ENCODE measurements around the gene PUM2.

PUM2 gene

DNA sequence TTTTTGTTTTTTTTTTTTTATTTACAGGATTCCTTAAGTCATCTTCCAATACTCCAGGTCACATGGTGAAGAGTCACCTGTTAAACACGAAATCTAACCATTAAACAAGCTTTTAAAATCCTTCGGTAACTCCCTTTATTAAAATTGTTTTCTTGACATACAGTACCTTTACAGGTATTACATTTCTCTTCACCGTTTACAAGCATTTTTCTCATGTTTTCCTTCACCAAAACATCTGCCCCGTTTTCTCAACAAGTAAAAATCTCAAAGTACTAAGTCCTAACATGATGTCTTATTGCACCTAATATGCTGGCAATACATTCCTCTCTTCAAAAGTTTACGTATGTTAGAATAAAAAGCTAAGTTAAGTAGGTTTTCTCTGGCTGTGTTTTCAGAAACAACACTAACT, 1.1 kb downstream of the PUM2 start:
- H3K27ac ChIP-seq, result peak overlapping the region in 20 of 21 experiments; percentile 87 to 99 (median 97)

DNA sequence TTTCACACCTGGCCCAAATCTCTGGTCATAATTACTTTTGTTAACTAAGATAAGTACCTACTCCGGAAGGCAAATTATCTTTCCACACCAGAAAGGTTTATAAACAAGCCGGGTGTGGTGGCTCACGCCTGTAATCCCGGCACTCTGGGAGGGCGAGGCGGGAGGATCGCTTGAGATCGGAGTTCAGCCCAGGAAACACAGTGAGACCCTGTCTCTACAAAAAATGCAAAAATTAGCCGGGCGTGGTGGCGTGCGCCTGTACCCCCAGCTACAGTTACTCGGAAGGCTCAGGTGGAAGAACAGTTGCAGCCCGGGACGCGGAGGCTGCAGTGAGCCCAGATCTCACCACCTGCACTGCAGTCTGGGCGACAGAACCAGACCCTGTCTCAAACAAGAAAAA, 2.1 kb downstream of the PUM2 start:
- Histone ChIP-seq H3K4me3 (peak overlapping the region in 3 of 7 experiments; percentile 79 to 91 (median 90)), H3K27ac (no peak overlapping the region)

More for the DNA sequence above, 1.1 kb downstream of the PUM2 start:
- peak overlapping the region; percentile 74 to 91 (median 87) for H3K4me3 ChIP-seq

DNA sequence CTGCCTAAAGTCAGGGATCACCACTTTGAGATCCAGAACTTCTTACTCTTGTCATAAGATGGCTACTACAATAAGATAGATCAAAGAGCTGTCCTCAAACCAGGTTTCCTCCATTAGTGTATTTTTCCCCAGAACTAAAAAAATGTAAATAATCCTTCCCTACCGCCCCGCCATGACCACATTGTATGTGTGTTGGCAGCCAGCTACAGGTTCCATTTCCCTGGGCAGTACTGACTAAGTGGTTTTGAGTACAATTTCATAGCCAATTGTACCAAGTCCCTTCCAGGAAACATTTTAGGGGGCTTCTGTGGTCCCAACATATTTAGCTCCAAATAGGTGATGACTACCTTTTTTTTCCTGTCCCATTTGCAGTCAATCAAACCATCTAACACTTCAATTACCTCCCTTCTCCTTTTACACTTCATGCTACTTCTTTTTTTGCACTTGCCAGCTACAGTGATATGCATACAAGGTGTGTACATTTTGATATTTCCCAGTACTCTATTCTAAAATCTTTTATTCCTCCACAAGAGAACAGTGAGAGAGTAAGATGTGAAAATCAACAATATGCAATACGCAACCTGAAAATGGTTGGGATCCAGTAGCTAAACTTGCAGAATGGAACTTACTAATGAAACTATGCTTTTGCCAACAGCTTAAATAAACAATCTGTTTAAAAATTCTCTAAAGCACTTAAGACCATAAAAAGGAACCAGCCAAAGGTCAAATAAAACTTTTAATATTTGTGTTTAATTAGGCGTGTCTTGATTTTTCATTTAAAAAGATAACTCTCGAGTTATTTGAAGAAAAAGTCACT, 3.9 kb downstream of the PUM2 start:
- no peak overlapping the region for H3K27ac ChIP-seq
- no peak overlapping the region for H3K4me3 ChIP-seq

DNA sequence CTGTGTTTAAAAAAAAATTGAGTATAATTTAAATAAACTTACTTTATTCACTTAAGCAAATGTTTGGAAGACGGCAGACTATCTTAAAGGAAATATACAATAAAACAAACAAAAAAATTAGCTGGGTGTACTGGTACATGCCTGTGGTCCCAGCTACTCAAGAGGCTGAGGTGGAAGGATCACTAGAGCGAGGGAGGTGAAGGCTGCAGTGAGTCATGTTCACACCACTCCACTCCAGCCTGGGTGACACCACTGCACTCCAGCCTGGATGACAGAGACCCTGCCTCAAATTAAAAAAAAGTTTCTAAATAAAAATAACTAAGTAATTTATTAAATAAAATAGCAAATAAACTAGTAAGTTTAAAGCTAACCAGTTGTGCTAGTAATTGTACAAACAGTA, 7.5 kb downstream of the PUM2 start:
- Histone ChIP-seq H3K27ac (no peak overlapping the region), H3K4me3 (no peak overlapping the region)

DNA sequence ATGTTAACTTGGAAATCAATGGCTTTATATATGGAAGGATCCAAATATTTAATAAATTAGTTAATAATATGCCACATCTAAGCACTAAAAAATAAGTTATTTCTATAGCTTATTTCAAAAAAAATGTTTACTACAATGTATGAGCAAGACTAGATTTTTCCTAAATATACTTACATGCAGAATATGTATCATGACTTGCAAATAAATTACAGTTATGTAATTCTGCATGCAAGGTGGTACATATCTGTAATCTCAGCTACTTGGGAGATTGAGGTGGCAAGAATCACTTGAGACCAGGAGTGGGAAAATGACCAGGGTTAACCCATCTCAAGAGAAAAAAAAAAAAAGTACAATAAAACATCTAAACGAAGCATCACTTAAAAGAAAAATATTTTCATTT, 11.6 kb downstream of the PUM2 start:
- Histone ChIP-seq H3K4me3 (no peak overlapping the region), H3K27ac (no peak overlapping the region)

DNA sequence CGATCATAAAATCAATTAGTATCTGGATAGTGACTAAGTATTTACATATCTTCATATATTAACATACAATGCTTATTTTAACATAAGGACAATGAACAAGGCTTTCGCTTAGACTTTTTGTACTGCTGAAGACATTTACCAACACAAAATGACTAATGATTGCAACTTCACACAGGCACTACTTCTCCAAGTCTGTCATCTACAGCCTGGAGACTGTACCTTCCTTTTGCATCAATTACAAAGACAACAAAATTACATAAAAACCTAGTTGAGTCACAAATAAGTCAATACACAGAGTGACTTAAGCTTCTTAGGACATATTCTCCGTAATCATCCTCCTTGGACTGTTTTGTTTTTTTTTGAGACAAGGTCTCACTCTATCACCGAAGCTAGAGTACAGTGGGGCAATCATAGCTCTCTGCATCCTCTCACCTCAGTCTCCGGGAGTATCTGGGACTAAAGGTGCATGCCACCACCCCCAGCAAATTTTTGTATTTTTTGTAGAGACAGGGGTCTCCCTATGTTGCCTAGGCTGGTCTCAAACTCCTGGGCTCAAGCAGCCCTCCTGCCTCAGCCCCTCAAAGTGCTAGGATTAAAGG, 15.9 kb downstream of the PUM2 start:
- no peak overlapping the region for H3K4me3 ChIP-seq
- no peak overlapping the region for H3K27ac ChIP-seq

DNA sequence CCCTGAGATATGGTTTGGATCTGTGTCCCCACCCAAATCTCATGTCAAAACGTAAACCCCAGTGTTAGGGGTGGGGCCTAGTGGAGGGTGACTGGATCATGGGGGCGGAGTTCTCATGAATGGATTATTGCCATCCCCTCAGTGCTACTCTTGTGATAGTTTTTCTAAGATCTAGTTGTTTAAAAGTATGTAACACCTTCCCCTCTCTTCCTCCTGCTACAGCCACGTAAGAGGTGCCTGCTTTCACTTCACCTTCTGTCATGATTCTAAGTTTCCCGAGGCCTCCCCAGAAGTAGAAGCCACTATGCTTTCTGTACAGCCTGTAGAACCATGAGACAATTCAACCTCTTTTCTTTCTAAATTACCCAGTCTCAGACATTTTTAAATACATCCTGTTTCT, 16.9 kb downstream of the PUM2 start:
- H3K4me3 ChIP-seq, result no peak overlapping the region
- no peak overlapping the region for H3K27ac ChIP-seq

DNA sequence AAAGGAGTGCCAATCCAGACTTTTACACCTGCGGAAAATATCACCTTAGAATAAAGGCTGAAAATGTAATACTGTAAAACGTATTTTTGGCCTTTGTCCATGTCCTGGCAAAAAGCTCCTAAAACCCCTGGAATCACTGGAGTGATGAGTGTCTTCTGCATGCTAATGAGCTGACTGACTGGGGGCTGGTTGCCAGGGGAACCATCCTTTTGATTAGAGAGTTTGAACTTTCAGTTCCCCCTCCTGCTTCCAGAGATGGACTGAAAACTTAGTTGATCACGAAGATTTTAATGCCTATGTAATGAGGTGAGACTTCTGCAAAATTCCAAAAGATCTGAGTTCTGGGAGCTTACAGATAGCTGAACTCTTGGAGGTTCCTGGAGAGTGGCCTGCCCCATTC, 20.5 kb downstream of the PUM2 start:
- H3K27ac ChIP-seq, result no peak overlapping the region
- no peak overlapping the region for H3K4me3 ChIP-seq

DNA sequence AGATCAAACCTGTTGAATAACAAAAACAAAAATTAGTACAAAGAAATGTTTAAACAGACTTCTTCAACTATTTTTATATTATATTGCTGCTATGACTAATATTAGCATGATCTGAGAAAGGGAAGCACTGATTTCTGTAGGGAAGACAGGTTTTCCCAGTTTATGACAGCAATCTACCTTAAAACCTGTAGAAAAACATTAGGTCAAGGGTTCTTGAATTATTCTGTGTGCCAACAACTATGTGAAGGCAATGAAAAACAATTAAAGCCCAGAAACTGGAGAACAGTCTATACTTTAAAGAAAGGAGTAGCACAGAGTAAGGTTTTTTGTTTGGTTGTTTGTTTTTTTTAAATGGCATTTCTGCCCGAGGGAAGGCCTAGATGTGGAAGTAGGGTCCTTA, 23.3 kb downstream of the PUM2 start:
- H3K4me3 ChIP-seq, result no peak overlapping the region
- peak overlapping the region in 1 of 21 experiments; percentile 16 for H3K27ac ChIP-seq

DNA sequence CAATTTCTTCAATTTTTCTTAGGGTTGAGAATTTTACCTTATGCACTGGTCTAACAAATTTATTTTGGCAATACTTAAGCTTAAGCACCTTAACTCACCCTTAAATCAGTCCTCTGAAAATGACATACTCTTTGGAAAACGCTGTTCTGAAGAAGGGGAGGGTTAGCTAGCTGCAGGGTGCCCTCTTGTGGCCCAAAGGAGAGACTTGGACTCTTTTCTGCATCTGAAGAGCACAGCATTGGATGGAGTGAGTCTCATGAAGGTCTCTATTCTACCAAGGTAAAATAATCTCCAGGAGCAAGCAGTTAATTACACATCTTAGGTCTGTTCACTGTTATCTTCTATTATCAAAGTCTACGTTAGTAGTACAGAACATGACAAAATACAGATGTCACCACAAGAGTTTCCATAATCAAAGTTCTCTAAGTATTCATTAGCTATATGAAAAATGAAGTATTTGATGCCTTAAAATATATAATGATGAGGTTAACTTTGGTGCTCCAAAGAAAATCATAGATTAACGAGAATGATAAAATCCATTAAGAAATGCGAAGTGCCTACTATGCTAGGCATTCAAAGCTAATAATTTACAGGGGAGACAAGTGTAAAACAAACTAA, 24.4 kb downstream of the PUM2 start:
- no peak overlapping the region for H3K27ac ChIP-seq
- no peak overlapping the region for H3K4me3 ChIP-seq

DNA sequence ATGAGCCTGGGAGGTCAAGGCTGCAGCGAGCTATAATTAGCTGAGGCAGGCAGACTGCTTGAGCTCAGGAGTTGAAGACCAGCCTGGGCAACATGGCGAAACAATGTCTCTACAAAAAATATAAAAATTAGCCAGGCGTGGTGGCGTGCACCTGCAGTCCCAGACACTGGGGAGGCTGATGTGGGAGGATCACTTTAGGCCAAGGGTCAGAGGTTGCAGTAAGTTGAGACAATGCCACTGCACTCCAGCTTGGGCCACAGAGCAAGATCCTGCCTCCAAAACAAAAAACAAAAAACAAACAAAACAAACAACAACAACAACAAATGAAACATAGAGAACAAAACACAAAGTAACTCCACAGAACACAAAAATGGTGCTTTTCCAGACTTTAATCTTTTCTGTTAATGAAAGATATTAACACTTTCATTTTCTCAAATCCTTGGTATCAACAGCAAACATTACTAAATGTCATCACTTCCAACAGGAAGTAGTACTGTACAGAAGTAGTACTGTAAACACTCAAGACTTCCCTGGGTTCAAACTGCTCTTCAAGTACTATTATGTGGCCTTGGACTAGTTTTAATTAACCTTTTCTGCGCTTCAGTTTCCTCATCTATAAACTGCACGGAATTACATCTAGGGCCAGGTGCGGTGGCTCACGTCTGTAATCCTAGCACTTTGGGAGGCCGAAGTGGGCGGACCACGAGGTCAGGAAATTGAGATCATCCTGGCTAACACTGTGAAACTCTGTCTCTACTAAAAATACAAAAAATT, 27.9 kb downstream of the PUM2 start:
- Histone ChIP-seq H3K27ac (no peak overlapping the region), H3K4me3 (no peak overlapping the region)

DNA sequence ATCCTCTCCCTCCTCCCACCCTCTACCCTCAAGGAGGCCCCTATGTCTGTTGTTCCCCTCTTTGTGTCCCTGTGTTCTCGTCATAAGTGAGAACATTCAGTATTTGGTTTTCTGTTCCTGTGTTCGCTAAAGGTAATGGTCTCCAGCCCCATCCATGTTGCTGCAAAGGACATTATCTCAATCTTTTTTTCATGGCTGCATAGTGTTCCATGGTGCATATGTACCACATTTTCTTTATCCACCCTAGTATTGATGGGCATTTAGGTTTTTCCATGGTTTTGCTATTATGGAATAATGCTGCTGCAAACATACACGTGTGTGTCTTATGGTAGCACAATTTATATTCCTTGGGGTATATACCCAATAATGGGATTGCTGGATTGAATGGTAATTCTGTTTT, 33.0 kb downstream of the PUM2 start:
- H3K4me3 ChIP-seq, result no peak overlapping the region
- no peak overlapping the region for H3K27ac ChIP-seq

DNA sequence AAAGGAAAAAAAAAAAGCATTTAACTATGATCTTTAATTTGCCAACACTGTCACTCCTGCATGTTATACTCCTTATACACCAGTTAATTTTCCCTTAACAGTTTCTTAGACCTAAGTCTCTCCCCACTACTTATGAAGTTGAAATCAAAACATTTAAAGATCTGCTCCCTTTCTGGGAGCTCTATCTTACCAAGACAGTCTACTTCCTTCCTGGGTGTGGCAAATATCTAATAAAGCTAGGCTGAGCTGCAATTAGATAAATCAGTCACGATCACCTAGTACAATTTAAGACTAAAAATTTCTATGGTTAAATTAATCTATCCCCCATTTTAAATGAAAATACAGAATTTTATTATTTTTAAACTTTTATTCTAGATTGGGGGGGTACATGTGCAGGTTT, 33.4 kb downstream of the PUM2 start:
- no peak overlapping the region for H3K27ac ChIP-seq
- no peak overlapping the region for H3K4me3 ChIP-seq

DNA sequence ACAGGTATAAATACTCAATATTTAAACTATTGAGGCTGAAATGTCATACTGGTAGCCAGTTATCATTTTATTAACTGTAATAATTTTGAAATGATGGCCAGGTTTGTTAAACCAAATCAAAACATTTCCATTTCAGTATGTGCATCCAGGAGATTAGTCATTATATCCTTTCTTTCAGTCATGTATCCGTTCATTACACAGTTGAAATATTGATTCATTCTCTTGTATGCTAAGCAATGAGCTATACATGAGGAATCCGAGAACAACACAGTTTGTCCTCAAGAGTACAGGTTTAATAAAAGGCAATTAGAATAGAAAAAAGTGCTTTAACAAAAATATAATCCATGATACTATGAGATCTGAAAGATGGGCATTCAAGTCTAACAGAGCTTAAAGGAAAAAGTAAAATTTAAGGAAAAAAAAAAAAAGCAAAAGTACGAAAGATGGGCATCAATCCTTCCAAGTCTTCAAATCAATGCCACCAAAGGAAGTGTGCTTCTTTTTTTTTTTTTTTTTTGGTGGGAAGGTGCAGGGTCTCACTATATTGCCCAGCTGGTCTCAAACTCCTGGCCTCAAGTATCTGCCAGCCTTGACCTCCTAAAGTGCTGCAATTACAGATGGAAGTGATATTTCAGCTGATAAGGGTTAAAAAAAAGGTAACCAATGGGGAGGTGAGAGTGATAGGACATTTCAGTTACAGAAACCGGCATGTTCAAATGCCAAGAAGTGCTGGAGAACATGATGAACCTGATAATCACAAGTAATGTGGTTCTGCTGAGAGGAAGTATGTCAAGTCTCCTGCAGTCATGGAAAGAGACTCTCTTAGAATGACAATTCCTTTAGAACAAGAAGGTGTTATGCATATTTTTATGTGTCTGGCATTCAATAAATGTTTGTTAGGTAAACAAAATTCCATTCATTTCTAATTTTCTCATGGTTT, 35.8 kb downstream of the PUM2 start:
- no peak overlapping the region for H3K27ac ChIP-seq

DNA sequence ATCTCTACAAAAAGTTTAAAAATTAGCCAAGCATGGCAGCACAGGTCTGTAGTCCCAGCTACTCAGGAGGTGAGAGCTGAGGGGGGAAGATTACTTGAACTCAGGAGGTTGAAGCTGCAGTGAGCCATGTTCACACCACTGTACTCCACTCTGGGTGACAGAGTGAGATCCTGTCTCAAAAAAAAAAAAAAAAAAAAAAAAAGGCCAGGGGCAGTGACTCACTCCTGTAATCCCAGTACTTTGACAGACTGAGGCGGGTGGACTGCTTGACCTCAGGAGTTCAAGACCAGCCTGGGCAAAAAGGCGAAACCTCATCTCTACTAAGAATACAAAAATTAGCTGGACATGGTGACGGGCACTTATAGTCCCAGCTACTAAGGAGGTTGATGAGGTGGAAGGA, 37.0 kb downstream of the PUM2 start:
- Histone ChIP-seq H3K27ac (no peak overlapping the region), H3K4me3 (no peak overlapping the region)

More for the DNA sequence above, 35.8 kb downstream of the PUM2 start:
- no peak overlapping the region for H3K4me3 ChIP-seq

DNA sequence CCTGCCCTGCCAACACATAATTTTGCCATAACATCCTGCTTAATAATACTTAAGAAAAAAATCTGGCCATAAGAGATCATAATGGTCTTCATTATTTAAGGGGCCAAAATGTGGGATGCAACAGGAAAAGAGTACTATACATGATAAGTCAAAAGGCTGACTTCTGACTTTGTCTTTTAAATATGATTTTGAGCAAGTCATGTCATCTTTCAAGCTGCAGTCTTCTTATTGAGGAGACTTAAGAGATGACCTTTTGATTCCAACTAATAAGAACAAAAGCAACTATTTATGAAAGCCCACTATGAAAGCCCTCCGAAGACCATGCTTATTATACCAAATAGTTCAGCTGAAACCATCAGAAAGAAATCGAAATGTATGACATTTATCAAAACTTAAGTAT, 41.6 kb downstream of the PUM2 start:
- no peak overlapping the region for H3K4me3 ChIP-seq
- H3K27ac ChIP-seq, result no peak overlapping the region

DNA sequence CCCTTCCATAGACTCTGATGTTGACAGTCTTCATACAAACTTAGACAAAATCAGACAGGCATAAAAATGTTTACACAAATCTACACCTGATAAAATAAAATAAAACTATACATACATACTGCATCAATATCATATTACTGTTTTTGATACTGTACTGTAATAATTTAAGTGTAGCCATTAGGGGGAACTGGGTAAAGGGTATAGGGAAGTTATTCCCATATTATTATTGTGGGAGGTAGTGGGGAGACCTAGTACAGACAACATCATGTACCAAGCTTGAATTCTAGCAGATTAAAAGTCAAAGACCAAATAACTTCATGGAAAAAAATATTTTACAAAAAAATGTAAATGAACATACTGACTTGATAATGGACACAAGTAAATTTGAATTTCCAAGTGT, 43.3 kb downstream of the PUM2 start:
- no peak overlapping the region for H3K4me3 ChIP-seq
- H3K27ac ChIP-seq, result no peak overlapping the region

DNA sequence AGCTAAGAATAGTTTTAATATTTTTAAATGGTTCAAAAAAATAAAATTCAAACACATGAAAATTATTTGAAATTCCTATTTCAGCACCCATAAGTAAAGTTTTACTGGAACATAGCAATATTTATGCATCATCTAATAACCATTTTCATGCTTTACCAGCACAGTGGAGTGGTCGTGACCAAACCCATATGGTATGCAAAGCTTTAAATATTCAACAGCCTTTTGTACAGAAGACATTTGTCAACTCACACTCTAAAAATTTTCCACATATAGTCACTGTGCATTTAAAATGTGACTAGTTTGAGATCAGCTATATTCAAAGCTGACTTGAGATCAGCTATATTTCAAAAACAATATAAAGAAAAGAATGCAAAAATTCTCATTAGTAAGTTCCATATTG, 46.2 kb downstream of the PUM2 start:
- Histone ChIP-seq H3K4me3 (no peak overlapping the region), H3K27ac (no peak overlapping the region)

DNA sequence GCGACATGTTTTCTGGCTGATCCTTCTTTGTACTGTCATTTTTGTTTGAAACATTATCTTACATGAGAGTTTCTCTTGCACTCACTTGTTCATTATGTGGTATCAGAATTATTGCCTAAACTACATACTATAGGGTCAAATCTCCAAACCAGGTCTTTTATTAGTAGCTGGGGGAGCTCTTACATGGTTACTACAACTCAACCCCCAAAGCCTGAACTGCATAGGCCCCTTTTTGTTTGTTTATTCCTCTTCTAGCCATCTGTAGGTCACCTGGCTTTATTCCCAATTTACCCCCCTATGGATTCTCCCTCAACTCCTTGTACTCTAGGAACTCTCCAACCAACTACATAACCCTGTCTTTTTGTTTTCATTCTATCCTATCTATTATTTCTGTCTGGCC, 46.7 kb downstream of the PUM2 start:
- no peak overlapping the region for H3K27ac ChIP-seq
- no peak overlapping the region for H3K4me3 ChIP-seq
